Bronchial epithelial cell (primary cell): ENCODE results near the gene HDAC9. TPM values are rescaled to one million over a fixed set of nuclear protein-coding genes. Genes with fewer than 3 reads are reported as not detected.
A peak's percentile ranks its signal among the peaks of the same experiment; 100 is the strongest.

Experiments used
- DNase-seq: peaks from one replicate; pipeline ENCODE4 v3.0.0-alpha.2; 2010; ENCODE audit warnings: low read depth
- FAIRE-seq: peaks from 2 replicates; lab custom pipeline; 2011; peaks lifted over from hg19 to GRCh38; lab: Jason Lieb, UNC
- H3K27me3 ChIP-seq: 2 replicates; pipeline ENCODE4 v1.5.1; 2011; ENCODE audit warnings: low read length; ENCODE audit not compliant: control insufficient read depth, insufficient read depth
- H3K36me3 ChIP-seq: 2 replicates; pipeline ENCODE4 v1.5.1; 2011; ENCODE audit warnings: low read length; ENCODE audit not compliant: control insufficient read depth, insufficient read depth
- H3K4me3 ChIP-seq: 2 replicates; pipeline ENCODE4 v1.5.1; 2011; ENCODE audit warnings: mild to moderate bottlenecking, low read depth, low read length, control low read depth
- CTCF ChIP-seq: IDR thresholded peaks from 2 replicates; pipeline ENCODE4 v1.5.1; 2011; ENCODE audit warnings: mild to moderate bottlenecking, moderate library complexity, low read length, control low read depth, inconsistent platforms; ENCODE audit not compliant: insufficient read depth, severe bottlenecking
- total RNA-seq: library from RNA; depleted of rRNA; stranded (reverse); fragments of >200 nt; gene quantifications from 2 replicates; pipeline ENCODE4 v1.2.1, GENCODE V29; 2014

Gene HDAC9
- total RNA-seq, 1 donor from 2014 or later, result 12.1 TPM

GRCh38 chr7:18916826-18917225 is 421.3 kb downstream of the HDAC9 start:
- no peaks in the 10 kb centered on the region for H3K36me3 ChIP-seq
- DNase-seq (no peak), FAIRE-seq (no peak)
- no peak for TF ChIP-seq CTCF
- no peaks in the 10 kb centered on the region for H3K27me3 ChIP-seq
- no peak overlapping the region for H3K4me3 ChIP-seq

GRCh38 chr7:18927134-18927533 is 431.6 kb downstream of the HDAC9 start:
- no peaks in the 10 kb centered on the region for H3K27me3 ChIP-seq
- no peak overlapping the region for H3K4me3 ChIP-seq
- DNase-seq, result peak; percentile 12
- no peaks in the 10 kb centered on the region for H3K36me3 ChIP-seq
- FAIRE-seq, result no peak
- TF ChIP-seq CTCF, result no peak

GRCh38 chr7:18936265-18936664 is 440.7 kb downstream of the HDAC9 start:
- DNase-seq, result no peak
- FAIRE-seq, result no peak
- TF ChIP-seq CTCF, result no peak
- no peak overlapping the region for H3K4me3 ChIP-seq
- no peaks in the 10 kb centered on the region for H3K27me3 ChIP-seq
- no peaks in the 10 kb centered on the region for H3K36me3 ChIP-seq

- Histone ChIP-seq H3K27me3 (no peaks in the 10 kb centered on the region), H3K4me3 (no peak overlapping the region), H3K36me3 (no peaks in the 10 kb centered on the region)
- FAIRE-seq (no peak), DNase-seq (no peak)
- TF ChIP-seq CTCF, result no peak
These were observed 444.4 kb downstream of the HDAC9 start for GRCh38 chr7:18939771-18940592.

- DNase-seq (no peak), FAIRE-seq (no peak)
- no peaks in the 10 kb centered on the region for H3K36me3 ChIP-seq
- H3K27me3 ChIP-seq, result no peaks in the 10 kb centered on the region
- H3K4me3 ChIP-seq, result no peak overlapping the region
- no peak for TF ChIP-seq CTCF
These were observed 445.1 kb downstream of the HDAC9 start for GRCh38 chr7:18940593-18941134.
